CD4-positive, alpha-beta T cell (primary cell): Measurements from ENCODE around the gene SPG21. TPM values are rescaled to one million over a fixed set of nuclear protein-coding genes. Genes with fewer than 3 reads are reported as not detected.

Source experiments
- ATAC-seq: fragments of 200-7000 bp; cut with Tn5 transposase; one replicate; pipeline ENCODE4 v1.10.0; 2022; ENCODE audit warnings: mild to moderate bottlenecking; ENCODE audit not compliant: poor library complexity
- CTCF ChIA-PET: fragments of 350-600 bp; sonication (Branson Sonifier 250); formaldehyde crosslinking; loops from one replicate; lab custom pipeline; 2021; ENCODE audit warnings: antibody characterized with exemption, inconsistent platforms; lab: Charles Lee
- POLR2A ChIA-PET: fragments of 350-600 bp; sonication (Branson Sonifier 250); formaldehyde crosslinking; loops from one replicate; lab custom pipeline; 2021; ENCODE audit warnings: antibody characterized with exemption, inconsistent platforms; lab: Charles Lee
- DNase-seq, 14 experiments: peaks; one replicate each; pipeline ENCODE4 v3.0.0-alpha.2; 2013 to 2020; ENCODE audit warnings: mixed read lengths in 2 of 14
- H3K27ac ChIP-seq, 2 donors: one replicate each; pipeline versions ENCODE4 v1.5.1 to v1.7.0; 2013; ENCODE audit warnings: low read length in 2 of 2, low read depth in 1 of 2, mild to moderate bottlenecking in 1 of 2
- H3K27me3 ChIP-seq, 2 experiments: 1 replicate in 1 of 2; 2 replicates in 1 of 2; pipeline versions ENCODE4 v1.6.1 to v1.7.0; 2013; ENCODE audit warnings: low read length in 2 of 2, control low read depth in 1 of 2, mild to moderate bottlenecking in 1 of 2, moderate library complexity in 1 of 2; ENCODE audit not compliant: insufficient read depth in 2 of 2, control insufficient read depth in 1 of 2
- H3K36me3 ChIP-seq: one replicate; pipeline ENCODE4 v1.6.1; 2013; ENCODE audit warnings: low read length, control low read depth; ENCODE audit not compliant: insufficient read depth
- H3K4me1 ChIP-seq: one replicate; pipeline ENCODE4 v1.6.1; 2013; ENCODE audit warnings: low read length, control low read depth; ENCODE audit not compliant: insufficient read depth
- H3K4me3 ChIP-seq: one replicate; pipeline ENCODE4 v1.5.1; 2013; ENCODE audit warnings: mild to moderate bottlenecking, low read length, moderate library complexity
- H3K9me3 ChIP-seq, 2 experiments: 1 replicate in 1 of 2; 2 replicates in 1 of 2; pipeline versions ENCODE4 v1.6.1 to v1.7.0; 2013; ENCODE audit warnings: low read length in 2 of 2, mild to moderate bottlenecking in 2 of 2, control low read depth in 1 of 2, moderate library complexity in 1 of 2; ENCODE audit not compliant: control insufficient read depth in 1 of 2, insufficient read depth in 1 of 2
- H3K27ac Mint-ChIP-seq: one replicate; pipeline ENCODE4 v1.8.0; 2020; ENCODE audit warnings: mixed read lengths
- H3K27me3 Mint-ChIP-seq: one replicate; pipeline ENCODE4 v1.8.0; 2021; ENCODE audit warnings: mixed read lengths
- H3K36me3 Mint-ChIP-seq: one replicate; pipeline ENCODE4 v1.8.0; 2021; ENCODE audit warnings: low read depth, mixed read lengths
- H3K4me1 Mint-ChIP-seq: one replicate; pipeline ENCODE4 v1.8.0; 2021; ENCODE audit warnings: low read depth, mixed read lengths
- H3K4me3 Mint-ChIP-seq: one replicate; pipeline ENCODE4 v1.8.0; 2020; ENCODE audit warnings: mild to moderate bottlenecking, mixed read lengths
- H3K9me3 Mint-ChIP-seq: one replicate; pipeline ENCODE4 v1.8.0; 2020; ENCODE audit warnings: mixed read lengths
- CTCF ChIP-seq: fragments of 200-600 bp; IDR thresholded peaks from one replicate; pipeline ENCODE4 v1.8.0; 2022; ENCODE audit warnings: antibody characterized with exemption, mild to moderate bottlenecking
- intact Hi-C, 2 experiments: fragments of 100-400 bp; cut with DNase I in 1 of 2; cut with micrococcal nuclease in 1 of 2; formaldehyde crosslinking; loops; one replicate each; pipeline versions ENCODE4 v1.15.1 to v1.9.0; 2023 to 2025; cut with DNase I, micrococcal nuclease
- total RNA-seq, 174 experiments: library from RNA in 2 of 174; stranded (reverse) in 2 of 174; gene quantifications; one replicate each; pipeline ENCODE4 v1.2.3 and lab custom pipeline; 2021 to 2026

The SPG21 gene
- total RNA-seq, 2 experiments from 2014 or later, result 29.4 to 32.7 TPM

GRCh38 chr15:65037309-65037708, 47.6 kb upstream of the SPG21 start:
- ChIA-PET CTCF (no interaction called here), POLR2A (no interaction called here)
- peaks cover 5% of the 10 kb centered on the region for H3K27me3 Mint-ChIP-seq
- peaks cover 8% of the 10 kb centered on the region for H3K4me1 ChIP-seq
- no peak overlapping the region for H3K4me3 Mint-ChIP-seq
- no peaks in the 10 kb centered on the region for H3K9me3 ChIP-seq
- no peak for TF ChIP-seq CTCF
- H3K27me3 ChIP-seq, result peaks cover 0 to 6% of the 10 kb centered on the region in 2 experiments
- H3K27ac Mint-ChIP-seq, result no peak overlapping the region
- H3K4me1 Mint-ChIP-seq, result peaks cover 10% of the 10 kb centered on the region
- intact Hi-C loops, result no loop called here
- no peak overlapping the region for H3K27ac ChIP-seq
- no peaks in the 10 kb centered on the region for H3K36me3 ChIP-seq
- H3K36me3 Mint-ChIP-seq, result no peaks in the 10 kb centered on the region
- DNase-seq (no peak), ATAC-seq (no peak)
- no peaks in the 10 kb centered on the region for H3K9me3 Mint-ChIP-seq
- H3K4me3 ChIP-seq, result no peak overlapping the region

DNA sequence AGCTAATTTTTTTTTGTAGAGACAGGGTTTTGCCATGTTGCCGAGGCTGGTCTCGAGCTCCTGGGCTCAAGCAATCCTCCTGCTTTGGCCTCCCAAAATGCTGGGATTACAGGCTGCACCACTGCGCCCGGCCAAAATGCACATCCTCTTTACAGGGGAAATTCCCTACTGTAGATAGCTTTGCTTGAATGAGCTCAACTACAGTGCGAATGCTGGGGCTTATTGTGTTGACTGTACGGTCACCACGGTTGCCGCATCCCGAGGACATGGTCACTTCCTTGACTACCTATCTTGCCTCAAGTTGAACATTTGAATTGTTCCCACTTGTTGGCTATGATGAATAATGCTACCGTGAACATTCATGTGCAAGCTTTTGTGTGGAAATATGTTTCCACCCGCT, 45.0 kb upstream of the SPG21 start:
- POLR2A ChIA-PET, result no interaction called here
- H3K27me3 ChIP-seq, result peaks cover 0 to 6% of the 10 kb centered on the region in 2 experiments
- Mint-ChIP-seq H3K27me3 (peaks cover 15% of the 10 kb centered on the region), H3K4me3 (no peak overlapping the region), H3K9me3 (no peaks in the 10 kb centered on the region), H3K36me3 (no peaks in the 10 kb centered on the region), H3K27ac (no peak overlapping the region), H3K4me1 (peaks cover 10% of the 10 kb centered on the region)
- H3K9me3 ChIP-seq, result no peaks in the 10 kb centered on the region
- H3K36me3 ChIP-seq, result no peaks in the 10 kb centered on the region
- TF ChIP-seq CTCF, result no peak
- H3K4me3 ChIP-seq, result no peak overlapping the region
- no peak for ATAC-seq
- peaks cover 11% of the 10 kb centered on the region for H3K4me1 ChIP-seq
- intact Hi-C loops, result loop anchor here in 1 of 2 experiments (5.0 kb wide), 3 partner anchors 43 to 268 kb away; partner anchors contain the start of genes KBTBD13, PARP16 and RNU5B-1
- no peak overlapping the region for H3K27ac ChIP-seq
- CTCF ChIA-PET, result interaction anchor here (0.6 to 1.4 kb wide), 2 partner anchors 42 to 256 kb away, joined by 3 to 4 read pairs; partner anchors contain the start of gene KBTBD13
- DNase-seq, result no peak

DNA sequence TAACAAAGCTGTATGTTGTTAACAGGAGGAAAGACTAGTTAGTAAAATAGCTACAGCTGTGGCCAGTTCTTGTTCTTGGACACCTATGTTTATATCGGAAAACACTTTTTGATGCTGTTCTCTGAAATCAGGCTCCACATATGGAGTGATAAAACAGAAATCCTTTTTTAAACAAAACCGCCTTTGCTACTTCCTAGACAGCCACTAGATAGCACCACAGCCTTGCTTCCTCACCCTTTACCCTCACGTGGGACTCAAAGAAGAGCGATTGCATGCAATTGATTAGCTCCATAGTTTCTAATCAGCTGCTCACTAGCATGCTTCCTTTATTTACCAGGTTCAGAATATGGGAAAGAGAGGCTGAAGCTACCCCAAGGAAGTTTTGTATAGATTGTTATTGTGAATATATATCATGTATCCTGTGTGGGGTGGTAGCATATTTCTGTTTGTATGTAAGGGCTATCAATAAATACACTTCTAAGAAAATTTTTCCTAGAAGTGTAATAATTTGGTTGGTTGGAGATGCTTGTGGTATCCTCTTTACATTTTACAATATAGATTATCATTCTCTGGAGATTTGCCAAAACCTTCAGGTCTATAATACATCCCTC, 44.0 kb upstream of the SPG21 start:
- ChIA-PET CTCF (interaction anchor here (0.6 to 1.4 kb wide), 7 partner anchors 16 to 264 kb away, joined by 3 to 5 read pairs (median 3); partner anchors contain the start of gene KBTBD13), POLR2A (interaction anchor here (1.0 kb wide), 1 partner anchor 49 kb away, joined by 3 read pairs; no protein-coding TSS in a partner anchor)
- Mint-ChIP-seq H3K36me3 (peaks cover 1% of the 10 kb centered on the region), H3K27me3 (peaks cover 15% of the 10 kb centered on the region), H3K9me3 (no peaks in the 10 kb centered on the region), H3K4me3 (no peak overlapping the region), H3K27ac (no peak overlapping the region), H3K4me1 (peaks cover 11% of the 10 kb centered on the region)
- no peak overlapping the region for H3K4me3 ChIP-seq
- H3K27me3 ChIP-seq, result peaks cover 0 to 6% of the 10 kb centered on the region in 2 experiments
- DNase-seq (peak in 4 of 14 experiments; percentile 32 to 68 (median 58)), ATAC-seq (peak; percentile 45)
- no peaks in the 10 kb centered on the region for H3K36me3 ChIP-seq
- no peaks in the 10 kb centered on the region for H3K9me3 ChIP-seq
- intact Hi-C loops, result loop anchor here (1.0 to 5.0 kb wide), 7 partner anchors 44 to 352 kb away; partner anchors contain the start of genes KBTBD13 (in 1 of the 2), PARP16 (in 1 of the 2) and RNU5B-1 (in 1 of the 2)
- H3K27ac ChIP-seq, result no peak overlapping the region
- peaks cover 16% of the 10 kb centered on the region for H3K4me1 ChIP-seq
- TF ChIP-seq CTCF, result peak; percentile 52
